Measurements from ENCODE around the gene WFDC2. TPM values are rescaled to one million over a fixed set of nuclear protein-coding genes. Genes with fewer than 3 reads are reported as not detected.
"Not testable (repeated sequence)": the region's sequence is repeated elsewhere in the genome, so short reads cannot be mapped to it uniquely, and the experiment has no call there.

WFDC2 gene
- total RNA-seq, 1 donor from 2014 or later, result not detected

GRCh38 chr20:45462711-45463509 is 6.6 kb upstream of the WFDC2 start:
- Mint-ChIP-seq H3K36me3 (ENCODE audit: low read depth) (no peaks in the 10 kb centered on the region), H3K27ac (no peak overlapping the region), H3K27me3 (ENCODE audit: insufficient read depth) (peaks cover 25% of the 10 kb centered on the region), H3K4me1 (ENCODE audit: low read depth) (no peaks in the 10 kb centered on the region), H3K4me3 (no peak overlapping the region), H3K9me3 (no peaks in the 10 kb centered on the region)
- intact Hi-C loops (cut with micrococcal nuclease), result no loop called here
- no peak for DNase-seq (ENCODE audit: low spot score)

DNA sequence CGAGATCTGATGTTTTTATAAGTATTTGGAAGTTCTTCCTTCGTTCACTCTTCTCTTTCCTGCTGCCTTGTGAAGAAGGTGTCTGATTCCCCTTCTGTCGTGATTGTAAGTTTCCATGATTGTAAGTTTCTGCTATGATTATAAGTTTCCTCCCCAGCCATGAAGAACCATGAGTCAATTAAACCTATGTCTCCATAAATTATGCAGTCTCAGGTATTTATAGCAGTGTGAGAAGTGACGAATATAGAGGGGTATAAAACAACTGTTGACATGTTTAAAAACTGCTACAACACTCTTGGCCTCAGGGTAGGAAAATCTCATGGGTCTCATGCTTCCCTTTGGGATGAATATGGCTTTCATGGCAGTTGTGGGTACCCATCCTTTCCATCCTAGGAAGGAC is 5.8 kb upstream of the WFDC2 start:
- no peaks in the 10 kb centered on the region for H3K4me1 Mint-ChIP-seq (ENCODE audit: low read depth)
- DNase-seq (ENCODE audit: low spot score), result no peak
- no peaks in the 10 kb centered on the region for H3K36me3 Mint-ChIP-seq (ENCODE audit: low read depth)
- no peak overlapping the region for H3K4me3 Mint-ChIP-seq
- no peak overlapping the region for H3K27ac Mint-ChIP-seq
- intact Hi-C loops (cut with micrococcal nuclease), result no loop called here
- peaks cover 32% of the 10 kb centered on the region for H3K27me3 Mint-ChIP-seq (ENCODE audit: insufficient read depth)
- no peaks in the 10 kb centered on the region for H3K9me3 Mint-ChIP-seq

DNA sequence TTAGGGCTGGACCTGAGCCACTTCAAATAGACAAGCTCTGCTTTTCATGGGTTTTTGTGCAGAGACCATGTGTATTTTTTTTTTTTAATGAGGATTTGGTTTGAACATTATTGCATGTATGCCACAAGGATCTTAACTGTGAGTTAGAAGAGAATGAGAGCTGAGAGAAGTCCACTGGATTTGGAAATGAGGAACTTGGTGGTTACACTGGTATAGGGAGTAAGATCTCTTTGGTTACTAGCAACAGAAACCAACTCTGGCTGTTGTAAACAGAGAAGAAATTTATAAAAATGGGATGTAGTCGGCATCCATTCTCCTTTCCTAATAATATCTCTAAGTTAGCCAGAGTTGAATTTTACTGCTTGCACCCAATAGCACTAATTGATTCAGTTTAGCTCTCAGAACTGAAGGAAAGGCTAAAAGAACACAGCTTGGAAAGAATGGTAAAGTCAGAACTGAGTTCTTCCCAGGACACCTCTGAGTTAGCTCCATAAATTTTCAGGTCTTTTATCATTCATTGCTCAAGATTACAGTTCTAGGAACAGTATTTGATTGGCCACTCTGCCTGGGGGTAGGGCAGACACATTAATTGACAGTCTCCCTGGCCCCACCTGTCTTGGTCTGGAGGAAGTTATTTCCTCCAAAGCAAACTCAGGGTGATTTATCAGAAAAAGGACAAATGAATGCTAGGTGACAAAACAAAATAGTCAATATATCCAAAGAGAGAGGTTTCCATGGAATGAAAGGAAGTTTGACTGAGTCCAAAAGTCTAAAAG is 3.9 kb upstream of the WFDC2 start:
- Mint-ChIP-seq H3K27ac (no peak overlapping the region), H3K9me3 (no peaks in the 10 kb centered on the region), H3K36me3 (ENCODE audit: low read depth) (no peaks in the 10 kb centered on the region), H3K4me3 (no peak overlapping the region), H3K27me3 (ENCODE audit: insufficient read depth) (peaks cover 46% of the 10 kb centered on the region), H3K4me1 (ENCODE audit: low read depth) (no peaks in the 10 kb centered on the region)
- DNase-seq (ENCODE audit: low spot score), result no peak
- intact Hi-C loops (cut with micrococcal nuclease), result no loop called here

DNA sequence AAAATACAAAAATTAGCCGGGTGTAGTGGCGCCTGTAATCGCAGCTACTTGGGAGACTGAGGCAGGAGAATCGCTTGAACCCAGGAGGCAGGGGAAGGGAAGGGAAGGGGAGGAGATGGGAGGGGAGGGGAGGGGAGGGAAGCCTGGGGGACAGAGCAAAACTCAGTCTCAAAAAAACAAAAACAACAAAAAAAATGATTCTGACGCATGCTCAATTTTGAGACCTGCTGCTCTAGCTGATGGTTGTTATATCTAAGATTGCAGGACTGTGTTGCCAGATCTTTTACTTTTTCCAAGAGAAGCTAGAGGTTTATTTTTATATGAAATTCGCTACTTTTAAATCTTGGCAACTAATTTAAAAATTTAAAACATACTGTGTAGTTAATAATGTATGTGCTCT is 2.4 kb upstream of the WFDC2 start:
- Mint-ChIP-seq H3K27ac (no peak overlapping the region), H3K27me3 (ENCODE audit: insufficient read depth) (peaks cover 52% of the 10 kb centered on the region), H3K9me3 (no peaks in the 10 kb centered on the region), H3K4me1 (ENCODE audit: low read depth) (peaks cover 4% of the 10 kb centered on the region), H3K4me3 (no peak overlapping the region), H3K36me3 (ENCODE audit: low read depth) (no peaks in the 10 kb centered on the region)
- no peak for DNase-seq (ENCODE audit: low spot score)
- intact Hi-C loops (cut with micrococcal nuclease), result no loop called here

- peaks cover 55% of the 10 kb centered on the region for H3K27me3 Mint-ChIP-seq (ENCODE audit: insufficient read depth)
- no peak overlapping the region for H3K4me3 Mint-ChIP-seq
- no peaks in the 10 kb centered on the region for H3K9me3 Mint-ChIP-seq
- no peak for DNase-seq (ENCODE audit: low spot score)
- no peak overlapping the region for H3K27ac Mint-ChIP-seq
- intact Hi-C loops (cut with micrococcal nuclease), result no loop called here
- H3K36me3 Mint-ChIP-seq (ENCODE audit: low read depth), result no peaks in the 10 kb centered on the region
- H3K4me1 Mint-ChIP-seq (ENCODE audit: low read depth), result peaks cover 4% of the 10 kb centered on the region
These were observed 1.7 kb upstream of the WFDC2 start for GRCh38 chr20:45467861-45468260.

DNA sequence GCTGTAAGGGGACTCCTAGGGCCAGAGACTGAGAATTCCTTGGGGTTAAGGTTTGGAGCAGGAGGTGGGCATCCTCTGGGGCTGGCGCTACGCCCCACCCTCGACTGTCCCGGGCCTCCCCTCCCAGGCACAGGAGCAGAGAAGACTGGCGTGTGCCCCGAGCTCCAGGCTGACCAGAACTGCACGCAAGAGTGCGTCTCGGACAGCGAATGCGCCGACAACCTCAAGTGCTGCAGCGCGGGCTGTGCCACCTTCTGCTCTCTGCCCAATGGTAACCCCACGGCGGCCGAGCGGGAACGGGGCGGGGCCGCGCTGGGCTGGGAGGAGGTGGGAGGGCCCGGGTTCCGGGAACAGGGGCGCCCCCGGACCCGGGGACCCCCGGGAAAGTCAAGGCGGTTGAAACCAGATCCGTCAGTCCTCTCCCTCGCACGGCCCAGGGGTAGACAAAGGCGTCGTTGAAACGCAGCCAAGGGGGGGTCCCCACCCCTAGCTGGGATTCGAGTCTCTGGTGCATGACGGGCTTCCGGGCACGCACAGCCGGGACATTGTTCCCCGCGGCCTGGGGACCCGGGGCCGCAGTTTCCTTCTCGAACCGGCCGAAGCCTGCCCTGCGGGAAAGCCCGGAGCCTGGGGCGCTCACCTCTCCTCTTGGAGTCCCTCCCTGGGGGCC is 844 bp downstream of the WFDC2 start:
- no peak for DNase-seq (ENCODE audit: low spot score)
- H3K27ac Mint-ChIP-seq, result no peak overlapping the region
- intact Hi-C loops (cut with micrococcal nuclease), result no loop called here
- no peaks in the 10 kb centered on the region for H3K9me3 Mint-ChIP-seq
- peak overlapping the region; percentile 7 for H3K4me3 Mint-ChIP-seq
- H3K36me3 Mint-ChIP-seq (ENCODE audit: low read depth), result no peaks in the 10 kb centered on the region
- peaks cover 4% of the 10 kb centered on the region for H3K4me1 Mint-ChIP-seq (ENCODE audit: low read depth)
- peaks cover 69% of the 10 kb centered on the region for H3K27me3 Mint-ChIP-seq (ENCODE audit: insufficient read depth)

DNA sequence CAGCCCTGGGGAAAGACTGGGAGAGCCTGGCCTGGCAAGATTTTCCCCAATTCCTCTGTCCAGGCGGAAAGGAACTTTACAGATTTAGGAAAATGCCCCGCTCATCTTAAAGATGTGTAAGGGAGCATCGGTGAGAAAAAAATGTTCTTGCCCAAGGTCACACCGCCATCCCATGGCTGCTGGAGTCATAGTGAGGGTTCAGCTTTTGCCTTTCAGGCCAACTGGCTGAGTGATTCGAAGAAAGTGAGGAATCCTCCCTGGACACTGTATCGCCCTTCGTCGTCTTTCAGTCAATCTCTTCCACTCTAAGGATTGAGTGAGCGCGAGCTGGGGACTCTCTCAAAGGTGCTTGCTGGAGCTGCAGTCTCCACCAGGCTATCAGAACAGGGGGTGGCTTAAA is 1.4 kb downstream of the WFDC2 start:
- Mint-ChIP-seq H3K4me1 (ENCODE audit: low read depth) (peaks cover 4% of the 10 kb centered on the region), H3K4me3 (peak overlapping the region; percentile 42), H3K27ac (no peak overlapping the region), H3K9me3 (no peaks in the 10 kb centered on the region), H3K27me3 (ENCODE audit: insufficient read depth) (peaks cover 68% of the 10 kb centered on the region), H3K36me3 (ENCODE audit: low read depth) (no peaks in the 10 kb centered on the region)
- intact Hi-C loops (cut with micrococcal nuclease), result no loop called here
- DNase-seq (ENCODE audit: low spot score), result no peak

DNA sequence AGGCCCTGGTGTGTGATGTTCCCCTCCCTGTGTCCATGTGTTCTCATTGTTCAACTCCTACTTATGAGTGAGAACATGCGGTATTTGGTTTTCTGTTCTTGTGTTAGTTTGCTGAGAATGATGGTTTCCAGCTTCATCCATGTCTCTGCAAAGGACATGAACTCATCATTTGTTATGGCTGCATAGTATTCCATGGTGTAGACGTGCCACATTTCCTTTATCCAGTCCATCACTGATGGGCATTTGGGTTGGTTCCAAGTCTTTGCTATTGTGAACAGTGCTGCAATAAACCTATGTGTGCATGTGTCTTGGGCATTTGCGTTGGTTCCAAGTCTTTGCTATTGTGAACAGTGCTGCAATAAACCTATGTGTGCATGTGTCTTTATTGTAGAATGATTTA is 2.7 kb downstream of the WFDC2 start:
- DNase-seq (ENCODE audit: low spot score); H3K4me3 Mint-ChIP-seq; H3K9me3 Mint-ChIP-seq; H3K36me3 Mint-ChIP-seq (ENCODE audit: low read depth); intact Hi-C loops (cut with micrococcal nuclease); H3K27ac Mint-ChIP-seq; H3K4me1 Mint-ChIP-seq (ENCODE audit: low read depth): not testable (repeated sequence)
- H3K27me3 Mint-ChIP-seq (ENCODE audit: insufficient read depth), result peaks cover 61% of the 10 kb centered on the region

DNA sequence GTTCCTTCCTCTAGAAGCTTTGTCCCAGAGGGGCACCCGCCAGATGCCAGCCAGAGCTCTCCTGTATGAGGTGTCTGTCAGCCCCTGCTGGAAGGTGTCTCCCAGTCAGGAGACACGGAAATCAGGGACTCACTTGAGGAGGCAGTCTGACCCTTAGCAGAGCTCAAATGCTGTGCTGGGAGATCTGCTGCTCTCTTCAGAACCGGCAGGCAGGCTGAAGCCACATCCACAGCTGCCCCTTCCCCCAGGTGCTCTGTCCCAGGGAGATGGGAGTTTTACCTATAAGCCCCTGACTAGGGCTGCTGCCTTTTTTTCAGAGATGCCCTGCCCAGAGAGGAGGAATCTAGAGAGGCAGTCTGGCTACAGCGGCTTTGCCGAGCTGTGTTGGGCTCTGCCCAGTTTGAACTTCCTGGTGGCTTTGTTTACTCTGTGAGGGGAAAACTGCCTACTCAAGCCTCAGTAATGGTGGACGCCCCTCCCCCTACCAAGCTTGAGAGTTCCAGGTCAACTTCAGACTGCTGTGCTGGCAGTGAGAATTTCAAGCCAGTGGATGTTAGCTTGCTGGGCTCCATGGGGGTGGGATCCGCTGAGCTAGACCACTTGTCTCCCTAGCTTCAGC is 8.1 kb downstream of the WFDC2 start:
- not testable (repeated sequence) for DNase-seq (ENCODE audit: low spot score); H3K4me1 Mint-ChIP-seq (ENCODE audit: low read depth); H3K27ac Mint-ChIP-seq

GRCh38 chr20:45479822-45480221 is 10.3 kb downstream of the WFDC2 start:
- H3K9me3 Mint-ChIP-seq, result no peaks in the 10 kb centered on the region

More for the DNA sequence above, 8.1 kb downstream of the WFDC2 start:
- H3K27me3 Mint-ChIP-seq (ENCODE audit: insufficient read depth), result peaks cover 30% of the 10 kb centered on the region
- H3K9me3 Mint-ChIP-seq; H3K36me3 Mint-ChIP-seq (ENCODE audit: low read depth); intact Hi-C loops (cut with micrococcal nuclease); H3K4me3 Mint-ChIP-seq: not testable (repeated sequence)

GRCh38 chr20:45484676-45485075 is 15.1 kb downstream of the WFDC2 start:
- Mint-ChIP-seq H3K4me3 (no peak overlapping the region), H3K4me1 (ENCODE audit: low read depth) (no peaks in the 10 kb centered on the region), H3K27me3 (ENCODE audit: insufficient read depth) (peaks cover 27% of the 10 kb centered on the region), H3K9me3 (no peaks in the 10 kb centered on the region), H3K36me3 (ENCODE audit: low read depth) (no peaks in the 10 kb centered on the region), H3K27ac (no peak overlapping the region)
- intact Hi-C loops (cut with micrococcal nuclease), result no loop called here
- no peak for DNase-seq (ENCODE audit: low spot score)

More at GRCh38 chr20:45479822-45480221, 10.3 kb downstream of the WFDC2 start:
- Mint-ChIP-seq H3K36me3 (ENCODE audit: low read depth) (no peaks in the 10 kb centered on the region), H3K27me3 (ENCODE audit: insufficient read depth) (peaks cover 20% of the 10 kb centered on the region), H3K4me3 (no peak overlapping the region), H3K27ac (no peak overlapping the region), H3K4me1 (ENCODE audit: low read depth) (no peaks in the 10 kb centered on the region)
- intact Hi-C loops (cut with micrococcal nuclease), result no loop called here
- DNase-seq (ENCODE audit: low spot score), result no peak

DNA sequence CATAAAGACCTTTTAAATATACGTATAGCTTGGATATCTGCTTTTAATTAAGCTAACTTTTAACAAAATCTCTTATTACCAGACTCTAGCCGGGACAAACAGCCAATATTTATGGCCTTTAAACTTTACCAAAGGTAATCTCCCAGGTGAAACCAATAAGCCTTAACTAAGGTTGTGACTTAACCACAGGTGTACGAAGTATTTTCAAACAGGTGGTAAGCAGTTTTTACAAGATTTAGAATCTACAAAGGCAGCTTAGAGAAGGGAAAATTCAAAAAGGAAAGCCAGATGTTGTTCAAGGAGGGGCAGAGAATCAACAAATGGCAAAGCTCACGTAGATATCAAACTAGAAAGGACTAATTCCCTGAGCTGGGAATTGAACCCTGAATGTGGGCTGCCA is 15.8 kb downstream of the WFDC2 start:
- H3K4me1 Mint-ChIP-seq (ENCODE audit: low read depth), result no peaks in the 10 kb centered on the region
- no peak overlapping the region for H3K27ac Mint-ChIP-seq
- no peak overlapping the region for H3K4me3 Mint-ChIP-seq
- H3K9me3 Mint-ChIP-seq, result no peaks in the 10 kb centered on the region
- DNase-seq (ENCODE audit: low spot score), result no peak
- no peaks in the 10 kb centered on the region for H3K36me3 Mint-ChIP-seq (ENCODE audit: low read depth)
- intact Hi-C loops (cut with micrococcal nuclease), result no loop called here
- peaks cover 23% of the 10 kb centered on the region for H3K27me3 Mint-ChIP-seq (ENCODE audit: insufficient read depth)

Data from activated T-helper 1 cell treated with anti-CD3 and anti-CD28 coated beads, Interleukin-12 subunit alpha, Interleukin-12 subunit beta, Interleukin-2, Interleukin-4 antibody, amounts not matched to agents 30 ng/mL and 10 ng/mL and 1 ng/mL, durations not matched to agents 14 hours and 24 hours and 36 hours (primary cell).